Measurements from ENCODE around the gene AKT2. TPM values are rescaled to one million over a fixed set of nuclear protein-coding genes. Genes with fewer than 3 reads are reported as not detected.

AKT2 gene
- total RNA-seq, 1 donor from 2014 or later = 163 TPM

- Mint-ChIP-seq H3K27ac (peak within 1 kb of the TSS; percentile 96), H3K36me3 (ENCODE audit: low read depth) (no peaks in the 10 kb centered on the region), H3K4me1 (peaks cover 26% of the 10 kb centered on the region), H3K4me3 (peak within 1 kb of the TSS; percentile 90), H3K9me3 (no peaks in the 10 kb centered on the region), H3K27me3 (no peaks in the 10 kb centered on the region)
- peak; percentile 94 for DNase-seq
- intact Hi-C loops (cut with micrococcal nuclease) = loop anchor here (2.0 kb wide), 2 partner anchors 50 to 94 kb away; partner anchors contain the start of gene AKT2
These were observed 94.0 kb downstream of the AKT2 start, which contains the start of gene MAP3K10 for GRCh38 chr19:40190891-40191835. MAP3K10 (plus strand) TSS chr19:40191426; CDS start chr19:40192032, 606 bp downstream.

- intact Hi-C loops (cut with micrococcal nuclease) = no loop called here
- H3K4me1 Mint-ChIP-seq = peaks cover 4% of the 10 kb centered on the region
- no peak overlapping the region for H3K4me3 Mint-ChIP-seq
- H3K27ac Mint-ChIP-seq = no peak overlapping the region
- H3K36me3 Mint-ChIP-seq (ENCODE audit: low read depth) = no peaks in the 10 kb centered on the region
- DNase-seq = no peak
- H3K9me3 Mint-ChIP-seq = no peaks in the 10 kb centered on the region
- peaks cover 8% of the 10 kb centered on the region for H3K27me3 Mint-ChIP-seq
These were observed 100.9 kb downstream of the AKT2 start for GRCh38 chr19:40184273-40184672.

Other genes with a start within 250 kb of the AKT2 start
- gene ZNF780B, start 229.1 kb downstream of the AKT2 start, total RNA-seq = 19.5 and 24.6 TPM in 2 replicates
- gene ZNF780A, start 194.4 kb downstream of the AKT2 start, total RNA-seq = 14.7 and 16.1 TPM in 2 replicates
- 16.6 and 17.6 TPM in 2 replicates for gene MAP3K10, start 93.9 kb downstream of the AKT2 start, total RNA-seq
- not detected in 2 replicates for gene TTC9B, start 67.0 kb downstream of the AKT2 start, total RNA-seq
- gene CCNP, start 58.7 kb downstream of the AKT2 start, total RNA-seq = 0.19 and 0.28 TPM in 2 replicates
- 24.4 and 28.9 TPM in 2 replicates for gene C19orf47, start 63.1 kb upstream of the AKT2 start, total RNA-seq
- 49.4 and 52.2 TPM in 2 replicates for gene PLD3, start 63.4 kb upstream of the AKT2 start, total RNA-seq
- not detected in 2 replicates for gene HIPK4, start 104.8 kb upstream of the AKT2 start, total RNA-seq
- gene PRX, start 128.0 kb upstream of the AKT2 start, total RNA-seq = 0.84 and 0.90 TPM in 2 replicates
- 19.3 and 20.8 TPM in 2 replicates for gene SERTAD1, start 140.6 kb upstream of the AKT2 start, total RNA-seq
- 10.8 and 12.5 TPM in 2 replicates for gene SERTAD3, start 159.0 kb upstream of the AKT2 start, total RNA-seq
- 7.5 and 10.6 TPM in 2 replicates for gene BLVRB, start 180.4 kb upstream of the AKT2 start, total RNA-seq
- 0.36 and 0.51 TPM in 2 replicates for gene SPTBN4, start 181.7 kb upstream of the AKT2 start, total RNA-seq

Measured in activated CD4-positive, alpha-beta T cell treated with anti-CD3 and anti-CD28 coated beads, Interleukin-2, amount 10 ng/mL, durations not matched to agents 24 days and 14 days (primary cell).